Vagina (tissue), 2 donors: Measurements from ENCODE around the gene SURF6. TPM values are rescaled to one million over a fixed set of nuclear protein-coding genes. Genes with fewer than 3 reads are reported as not detected.

Experiments
- DNase-seq, 2 donors: peaks; one replicate each; pipeline ENCODE4 v3.0.0-alpha.2; 2017; ENCODE audit errors: extremely low spot score in 2 of 2
- H3K27ac ChIP-seq: fragments of 200-600 bp; sonication (generic); one replicate; pipeline ENCODE4 v1.5.1; 2019
- H3K27me3 ChIP-seq: fragments of 200-600 bp; sonication (generic); one replicate; pipeline ENCODE4 v1.5.1; 2019
- H3K36me3 ChIP-seq, 2 donors: fragments of 200-600 bp; sonication (generic); one replicate each; pipeline ENCODE4 v1.5.1; 2017 to 2019
- H3K4me1 ChIP-seq: fragments of 200-600 bp; sonication (generic); one replicate; pipeline ENCODE4 v1.5.1; 2019
- H3K4me3 ChIP-seq, 2 donors: fragments of 200-600 bp; sonication (generic); 1 replicate in 1 of 2; 2 replicates in 1 of 2; pipeline ENCODE4 v1.5.1; 2016 to 2019
- H3K9me3 ChIP-seq: fragments of 200-600 bp; sonication (generic); one replicate; pipeline ENCODE4 v1.5.1; 2019
- CTCF ChIP-seq, 3 experiments: fragments of 450-650 bp in 2 of 3; fragments of 200-600 bp in 1 of 3; sonication (generic) in 1 of 3; IDR thresholded peaks; one replicate each; pipeline ENCODE4 v1.5.1; 2017 to 2019; ENCODE audit warnings: antibody characterized with exemption in 3 of 3, mild to moderate bottlenecking in 2 of 3, moderate library complexity in 2 of 3
- POLR2A ChIP-seq, 2 donors: fragments of 450-650 bp; IDR thresholded peaks; one replicate each; pipeline ENCODE4 v1.6.1; 2017; ENCODE audit warnings: antibody characterized with exemption in 2 of 2, mild to moderate bottlenecking in 2 of 2, moderate library complexity in 2 of 2
- POLR2AphosphoS5 ChIP-seq, 2 donors: sonication (generic); formaldehyde crosslinking; IDR thresholded peaks; one replicate each; pipeline ENCODE4 v1.9.0; 2017; ENCODE audit warnings: antibody characterized with exemption in 2 of 2, mild to moderate bottlenecking in 2 of 2, low read depth in 1 of 2; ENCODE audit not compliant: insufficient read depth in 1 of 2
- intact Hi-C: fragments of 100-400 bp; cut with DNase I; formaldehyde crosslinking; loops from one replicate; pipeline ENCODE4 v1.15.1; 2023
- total RNA-seq: library from RNA; depleted of rRNA; stranded (reverse); fragments of >200 nt; gene quantifications from one replicate; pipeline ENCODE4 v1.2.3, GENCODE V29; 2016

The SURF6 gene
- total RNA-seq, 1 donor from 2014 or later, result 12.8 TPM

GRCh38 chr9:133372144-133372543 is 36.2 kb upstream of the SURF6 start:
- Histone ChIP-seq H3K27ac (peak overlapping the region; percentile 2), H3K9me3 (no peaks in the 10 kb centered on the region), H3K27me3 (no peaks in the 10 kb centered on the region), H3K36me3 (peaks cover 0 to under 1% of the 10 kb centered on the region in 2 donors), H3K4me3 (peak overlapping the region in 1 of 2 donors; percentile 10), H3K4me1 (peaks cover 89% of the 10 kb centered on the region)
- intact Hi-C loops, result loop anchor here (10.0 kb wide), 1 partner anchor 1767 kb away; no protein-coding TSS in a partner anchor
- no peak for TF ChIP-seq POLR2A (IDR thresholded peaks at IDR 0.05)
- DNase-seq, result no peak

- peak overlapping the region; percentile 2 for H3K27ac ChIP-seq
- peaks cover 0 to 10% of the 10 kb centered on the region in 2 donors for H3K36me3 ChIP-seq
- no peak for DNase-seq
- H3K9me3 ChIP-seq, result no peaks in the 10 kb centered on the region
- H3K27me3 ChIP-seq, result no peaks in the 10 kb centered on the region
- H3K4me3 ChIP-seq, result peak overlapping the region in 1 of 2 donors; percentile 0
- peaks cover 81% of the 10 kb centered on the region for H3K4me1 ChIP-seq
- intact Hi-C loops, result loop anchor here (10.0 kb wide), 1 partner anchor 1766 kb away; no protein-coding TSS in a partner anchor
- TF ChIP-seq CTCF (IDR thresholded peaks at IDR 0.05) (no peak), POLR2AphosphoS5 (IDR thresholded peaks at IDR 0.05; ENCODE audit: insufficient read depth in 1 of 2, low read depth in 1 of 2) (no peak), POLR2A (IDR thresholded peaks at IDR 0.05) (no peak)
These were observed 35.3 kb upstream of the SURF6 start for GRCh38 chr9:133371261-133371711.

- Histone ChIP-seq H3K4me3 (no peak overlapping the region), H3K9me3 (no peaks in the 10 kb centered on the region), H3K4me1 (peaks cover 83% of the 10 kb centered on the region), H3K27me3 (no peaks in the 10 kb centered on the region), H3K36me3 (peaks cover 5 to 16% of the 10 kb centered on the region in 2 donors), H3K27ac (no peak overlapping the region)
- TF ChIP-seq POLR2A (IDR thresholded peaks at IDR 0.05), result no peak
- TF ChIP-seq CTCF (IDR thresholded peaks at IDR 0.05), result no peak
- no peak for TF ChIP-seq POLR2AphosphoS5 (IDR thresholded peaks at IDR 0.05; ENCODE audit: insufficient read depth in 1 of 2, low read depth in 1 of 2)
- DNase-seq, result no peak
- intact Hi-C loops, result loop anchor here (10.0 kb wide), 1 partner anchor 1766 kb away; no protein-coding TSS in a partner anchor
These were observed 34.7 kb upstream of the SURF6 start for GRCh38 chr9:133370685-133371084.

DNA sequence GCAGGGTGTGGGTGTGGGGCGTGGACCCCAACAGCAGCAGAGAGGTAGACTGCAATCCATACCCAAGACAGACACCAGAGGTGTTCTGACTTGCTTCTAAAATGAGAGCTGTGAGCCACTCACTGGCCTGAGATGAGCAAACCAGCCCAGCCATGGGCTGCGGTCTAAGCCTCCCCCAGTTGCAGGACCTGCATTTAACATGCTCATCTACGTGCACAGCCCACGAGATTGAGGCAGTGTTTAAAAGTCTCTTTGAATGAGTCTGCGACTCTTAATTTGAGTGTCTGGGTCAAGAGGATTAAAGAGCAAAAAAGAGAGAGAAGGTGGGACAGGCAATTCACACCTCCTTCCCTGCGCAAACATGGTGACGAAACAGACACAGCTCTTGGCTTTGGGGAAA is 33.9 kb upstream of the SURF6 start:
- no peak overlapping the region for H3K4me3 ChIP-seq
- H3K36me3 ChIP-seq, result peaks cover 6 to 23% of the 10 kb centered on the region in 2 donors
- TF ChIP-seq POLR2AphosphoS5 (IDR thresholded peaks at IDR 0.05; ENCODE audit: insufficient read depth in 1 of 2, low read depth in 1 of 2), result no peak
- no peak for TF ChIP-seq POLR2A (IDR thresholded peaks at IDR 0.05)
- TF ChIP-seq CTCF (IDR thresholded peaks at IDR 0.05), result no peak
- H3K4me1 ChIP-seq, result peaks cover 87% of the 10 kb centered on the region
- no peak for DNase-seq
- intact Hi-C loops, result loop anchor here (10.0 kb wide), 1 partner anchor 1765 kb away; no protein-coding TSS in a partner anchor
- no peak overlapping the region for H3K27ac ChIP-seq
- no peaks in the 10 kb centered on the region for H3K27me3 ChIP-seq
- H3K9me3 ChIP-seq, result no peaks in the 10 kb centered on the region

GRCh38 chr9:133369422-133369821 is 33.4 kb upstream of the SURF6 start:
- H3K27ac ChIP-seq, result no peak overlapping the region
- H3K27me3 ChIP-seq, result no peaks in the 10 kb centered on the region
- peaks cover 82% of the 10 kb centered on the region for H3K4me1 ChIP-seq
- no peak overlapping the region for H3K4me3 ChIP-seq
- H3K36me3 ChIP-seq, result peaks cover 6 to 28% of the 10 kb centered on the region in 2 donors
- DNase-seq, result no peak
- no peaks in the 10 kb centered on the region for H3K9me3 ChIP-seq
- intact Hi-C loops, result no loop called here
- TF ChIP-seq POLR2A (IDR thresholded peaks at IDR 0.05), result no peak
- TF ChIP-seq CTCF (IDR thresholded peaks at IDR 0.05), result no peak
- no peak for TF ChIP-seq POLR2AphosphoS5 (IDR thresholded peaks at IDR 0.05; ENCODE audit: insufficient read depth in 1 of 2, low read depth in 1 of 2)
